Stimulated activated CD8-positive, alpha-beta memory T cell treated with anti-CD3 and anti-CD28 coated beads, Interleukin-12 subunit alpha, Interleukin-12 subunit beta, amount 100 ng/mL, for 24 hours (primary cell): ENCODE measurements around the gene PEX19.

Experiments
- DNase-seq: peaks from one replicate; pipeline ENCODE4 v3.0.0-alpha.2; 2020; ENCODE audit errors: extremely low read depth

PEX19 gene

GRCh38 chr1:160238408-160238807 lies 46.5 kb downstream of the PEX19 start:
- no peak for DNase-seq

GRCh38 chr1:160237558-160237957 lies 47.4 kb downstream of the PEX19 start:
- DNase-seq: no peak

GRCh38 chr1:160236806-160237205 lies 48.1 kb downstream of the PEX19 start:
- no peak for DNase-seq

GRCh38 chr1:160232911-160233310 lies 52.0 kb downstream of the PEX19 start:
- DNase-seq: no peak

- no peak for DNase-seq
These were observed 56.5 kb downstream of the PEX19 start for GRCh38 chr1:160228431-160228830.

GRCh38 chr1:160227561-160227960 lies 57.4 kb downstream of the PEX19 start:
- DNase-seq: no peak

GRCh38 chr1:160227034-160227433 lies 57.9 kb downstream of the PEX19 start:
- DNase-seq: no peak
